Measurements from ENCODE around the gene ACSL4. TPM values are rescaled to one million over a fixed set of nuclear protein-coding genes. Genes with fewer than 3 reads are reported as not detected.
"Not testable (repeated sequence)": the region's sequence is repeated elsewhere in the genome, so short reads cannot be mapped to it uniquely, and the experiment has no call there.

ACSL4 gene
- total RNA-seq = 10 to 100 TPM; 85.0 to 89.6 TPM

- ChIA-PET CTCF (interaction anchor here (1.0 kb wide), 1 partner anchor 120 kb away, joined by 3 read pairs; no protein-coding TSS in a partner anchor), POLR2A (interaction anchor here (1.1 to 1.2 kb wide), 2 partner anchors 23 to 50 kb away, joined by 3 to 4 read pairs; no protein-coding TSS in a partner anchor)
Observed at GRCh38 chrX:109732807-109733612, at the start of gene ACSL4. Gene ACSL4, minus strand, starts transcription at chrX:109733257. Its CDS starts 49,894 bp downstream, at chrX:109683363.

GRCh38 chrX:109777749-109778148 is 44.7 kb upstream of the ACSL4 start:
- POLR2A ChIA-PET = no interaction called here
- CTCF ChIA-PET = no interaction called here

- POLR2A ChIA-PET = no interaction called here
- CTCF ChIA-PET = no interaction called here
Observed at GRCh38 chrX:109776986-109777385, 43.9 kb upstream of the ACSL4 start.

- ChIA-PET POLR2A (no interaction called here), CTCF (no interaction called here)
Observed at GRCh38 chrX:109776432-109776831, 43.4 kb upstream of the ACSL4 start.

GRCh38 chrX:109775386-109775785 is 42.3 kb upstream of the ACSL4 start:
- CTCF ChIA-PET = no interaction called here
- POLR2A ChIA-PET = no interaction called here

- POLR2A ChIA-PET = no interaction called here
- CTCF ChIA-PET = no interaction called here
Observed at GRCh38 chrX:109774706-109775105, 41.6 kb upstream of the ACSL4 start.

GRCh38 chrX:109774136-109774535 is 41.1 kb upstream of the ACSL4 start:
- ChIA-PET POLR2A (no interaction called here), CTCF (no interaction called here)

GRCh38 chrX:109773374-109773773 is 40.3 kb upstream of the ACSL4 start:
- CTCF ChIA-PET = no interaction called here

GRCh38 chrX:109770780-109771179 is 37.7 kb upstream of the ACSL4 start:
- ChIA-PET POLR2A (no interaction called here), CTCF (no interaction called here)

More at GRCh38 chrX:109773374-109773773, 40.3 kb upstream of the ACSL4 start:
- POLR2A ChIA-PET = no interaction called here

- ChIA-PET CTCF (no interaction called here), POLR2A (no interaction called here)
Observed at GRCh38 chrX:109760922-109761250, 27.8 kb upstream of the ACSL4 start.

GRCh38 chrX:109760209-109760921 is 27.3 kb upstream of the ACSL4 start:
- ChIA-PET CTCF (no interaction called here), POLR2A (no interaction called here)

- ChIA-PET CTCF (no interaction called here), POLR2A (no interaction called here)
Observed at GRCh38 chrX:109753256-109753655, 20.2 kb upstream of the ACSL4 start.

- ChIA-PET POLR2A (no interaction called here), CTCF (no interaction called here)
Observed at GRCh38 chrX:109751698-109752097, 18.6 kb upstream of the ACSL4 start.

- POLR2A ChIA-PET = no interaction called here
- CTCF ChIA-PET = no interaction called here
Observed at GRCh38 chrX:109749207-109749606, 16.1 kb upstream of the ACSL4 start.

GRCh38 chrX:109747681-109748080 is 14.6 kb upstream of the ACSL4 start:
- POLR2A ChIA-PET = no interaction called here
- CTCF ChIA-PET = no interaction called here

- CTCF ChIA-PET = no interaction called here
- POLR2A ChIA-PET = no interaction called here
Observed at GRCh38 chrX:109742722-109743121, 9.7 kb upstream of the ACSL4 start.

GRCh38 chrX:109740896-109741295 is 7.8 kb upstream of the ACSL4 start:
- CTCF ChIA-PET, POLR2A ChIA-PET: not testable (repeated sequence)

GRCh38 chrX:109740433-109740809 is 7.4 kb upstream of the ACSL4 start:
- ChIA-PET POLR2A (no interaction called here), CTCF (no interaction called here)

GRCh38 chrX:109739625-109740432 is 6.8 kb upstream of the ACSL4 start:
- POLR2A ChIA-PET = no interaction called here
- CTCF ChIA-PET = no interaction called here

- POLR2A ChIA-PET = no interaction called here
- CTCF ChIA-PET = no interaction called here
Observed at GRCh38 chrX:109735202-109735744, 2.2 kb upstream of the ACSL4 start.

All from activated CD8-positive, alpha-beta memory T cell treated with anti-CD3 and anti-CD28 coated beads for 36 hours (primary cell).